GDM1 (cell line): Measurements from ENCODE around the gene LSAMP.

Experiments
- DNase-seq: peaks from one replicate; lab custom pipeline; 2025; lab: John Stamatoyannopoulos, UW

LSAMP gene

DNA sequence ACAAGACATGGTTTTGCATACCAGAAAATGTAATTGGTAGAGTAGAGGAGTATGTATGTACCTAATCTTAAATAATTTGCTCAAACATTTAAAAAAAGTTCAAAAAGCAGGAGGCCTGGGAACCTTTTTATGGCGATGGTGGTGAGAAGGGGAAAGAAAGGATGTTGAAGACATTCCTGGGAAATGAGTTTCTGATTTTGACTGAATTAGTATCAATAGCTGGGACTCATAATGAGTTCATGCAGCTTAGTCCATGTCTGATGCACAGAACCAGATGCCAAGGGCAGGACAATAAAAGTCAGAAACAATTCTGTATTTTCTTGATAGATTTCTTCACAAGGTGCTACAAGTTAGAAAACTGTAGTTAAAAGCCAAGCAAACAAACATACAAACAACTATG is 426.6 kb downstream of the LSAMP start:
- DNase-seq, result no peak

DNA sequence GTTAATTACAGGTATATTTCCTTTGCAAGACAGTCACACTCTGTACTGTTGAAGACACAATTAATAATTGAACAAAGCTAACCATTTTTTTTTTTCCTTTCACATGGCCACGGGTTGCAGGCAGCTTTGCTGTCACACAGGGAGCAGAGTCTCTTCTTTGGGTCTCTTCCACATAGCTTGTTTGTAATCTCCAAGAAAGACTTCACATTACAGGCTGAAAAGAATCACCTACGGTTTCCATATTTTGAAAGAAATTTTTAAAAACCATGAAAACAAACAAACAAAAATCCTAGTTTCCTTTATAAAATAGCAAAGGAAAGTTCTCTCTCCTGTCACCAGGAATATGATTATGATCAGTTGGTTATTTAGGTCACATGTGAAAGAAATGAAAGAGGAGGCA is 429.4 kb downstream of the LSAMP start:
- no peak for DNase-seq

DNA sequence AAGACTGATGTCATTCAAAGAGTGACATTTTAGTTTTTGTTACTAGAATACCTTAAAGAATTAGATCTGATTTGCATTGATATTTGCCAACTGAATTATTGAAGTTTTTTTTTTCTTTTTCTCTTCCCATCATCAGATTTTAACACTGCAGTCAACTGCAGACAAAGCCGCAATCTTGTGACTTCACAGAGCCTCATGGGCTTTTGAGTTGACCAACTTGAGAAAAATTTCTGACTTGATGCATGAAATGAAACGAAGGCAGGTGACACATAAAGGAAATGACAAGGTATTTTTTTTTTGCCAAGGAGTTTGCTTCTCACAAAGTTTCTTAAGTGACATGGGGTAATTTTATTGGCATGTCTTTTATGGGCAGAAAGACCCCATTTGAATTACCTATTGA is 438.3 kb downstream of the LSAMP start:
- DNase-seq, result no peak

DNA sequence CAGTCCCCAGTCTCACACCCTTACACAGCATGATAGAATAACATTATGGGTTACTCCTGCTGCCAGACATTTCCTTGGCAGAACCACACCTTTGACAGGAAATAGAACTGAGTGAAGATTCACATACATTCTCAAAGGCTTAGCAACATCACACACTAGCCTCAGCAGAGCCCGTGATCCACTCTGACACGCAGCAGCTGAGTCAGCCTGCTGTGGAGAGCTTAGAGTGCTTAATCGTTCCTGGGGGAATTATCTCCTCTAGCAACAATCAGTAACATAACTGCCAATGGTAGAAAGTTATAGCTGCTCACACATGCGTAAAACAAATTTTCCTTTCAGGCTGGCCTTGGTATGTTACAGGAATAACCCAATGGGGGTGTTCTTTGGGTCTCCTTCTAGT is 439.9 kb downstream of the LSAMP start:
- no peak for DNase-seq

DNA sequence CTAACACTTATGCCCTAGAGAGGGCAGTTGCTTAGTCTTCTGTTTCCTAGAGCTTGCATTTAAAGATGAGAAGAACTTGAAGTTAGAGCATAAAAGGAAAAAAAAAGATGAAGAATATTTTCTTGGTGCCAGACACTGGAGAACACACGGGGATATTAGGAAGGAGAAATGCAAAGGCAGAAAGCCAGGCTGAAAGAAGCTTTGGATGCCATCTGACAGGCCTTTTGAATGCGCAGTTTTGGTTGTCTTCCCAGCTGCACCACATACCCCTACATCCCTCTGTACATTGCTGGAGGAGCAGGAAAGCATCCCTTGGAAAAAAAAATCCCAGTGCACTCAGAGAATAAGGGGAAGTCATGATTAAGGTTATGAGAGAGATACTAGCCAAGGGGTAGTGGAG is 443.1 kb downstream of the LSAMP start:
- no peak for DNase-seq

DNA sequence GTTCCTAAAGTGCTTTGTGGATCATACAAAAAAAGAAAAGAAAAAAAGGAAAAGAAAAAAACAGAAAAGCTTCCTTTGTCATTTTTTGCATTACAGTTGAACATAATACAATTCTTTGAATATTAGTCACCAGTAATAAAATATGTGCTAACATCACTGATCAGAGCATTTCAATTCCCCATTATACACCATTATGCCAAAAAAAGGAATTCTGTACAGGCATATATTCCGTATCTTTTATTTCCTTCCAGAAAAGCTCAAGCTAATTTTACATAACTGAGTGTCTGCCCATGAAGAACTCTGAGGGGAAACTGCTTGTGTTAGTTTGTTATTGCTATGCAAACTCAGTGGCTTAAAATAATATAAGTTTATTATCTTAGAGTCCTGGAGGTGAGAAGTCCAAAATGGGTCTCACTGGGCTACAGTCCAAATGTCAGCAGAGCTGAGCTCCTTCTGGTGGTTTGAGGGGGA is 444.1 kb downstream of the LSAMP start:
- DNase-seq, result no peak

DNA sequence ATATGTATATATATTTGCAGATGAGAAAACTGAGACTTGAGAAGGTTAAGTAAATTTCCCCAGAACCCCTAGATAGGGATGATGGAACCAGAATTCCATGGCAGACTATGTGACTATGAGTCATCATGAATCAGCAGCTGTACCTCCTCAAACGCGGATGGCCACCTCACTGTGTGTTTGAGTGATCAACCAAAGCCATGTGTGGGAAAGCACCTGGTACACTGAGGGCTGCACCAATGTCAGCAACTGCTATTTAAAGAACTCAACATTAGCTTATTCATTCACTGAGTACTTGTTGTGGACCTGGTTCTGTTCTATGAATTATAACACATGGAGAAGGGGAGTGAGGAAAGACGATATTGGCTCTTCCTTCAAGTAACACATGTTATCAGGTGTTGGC is 445.0 kb downstream of the LSAMP start:
- DNase-seq, result no peak

DNA sequence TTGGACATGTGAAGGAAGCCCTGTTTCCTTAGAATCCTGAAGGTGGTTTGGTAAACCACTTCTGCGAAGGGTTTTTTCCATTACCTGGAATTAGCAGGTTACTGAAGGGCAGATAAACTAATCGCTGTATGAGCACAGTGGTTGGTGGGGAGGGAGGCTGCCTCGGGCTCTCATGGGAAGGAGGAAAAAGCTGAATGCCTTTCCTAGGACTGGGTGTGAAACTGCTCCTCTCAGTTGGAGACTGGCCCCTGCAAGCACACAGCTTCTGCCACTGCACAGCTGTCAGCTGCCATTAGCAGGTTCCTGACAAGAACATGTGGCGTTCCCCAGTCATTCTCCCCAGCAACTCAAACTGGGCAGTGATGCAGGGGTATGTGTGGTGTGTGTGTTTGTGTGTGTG is 445.7 kb downstream of the LSAMP start:
- DNase-seq, result no peak

DNA sequence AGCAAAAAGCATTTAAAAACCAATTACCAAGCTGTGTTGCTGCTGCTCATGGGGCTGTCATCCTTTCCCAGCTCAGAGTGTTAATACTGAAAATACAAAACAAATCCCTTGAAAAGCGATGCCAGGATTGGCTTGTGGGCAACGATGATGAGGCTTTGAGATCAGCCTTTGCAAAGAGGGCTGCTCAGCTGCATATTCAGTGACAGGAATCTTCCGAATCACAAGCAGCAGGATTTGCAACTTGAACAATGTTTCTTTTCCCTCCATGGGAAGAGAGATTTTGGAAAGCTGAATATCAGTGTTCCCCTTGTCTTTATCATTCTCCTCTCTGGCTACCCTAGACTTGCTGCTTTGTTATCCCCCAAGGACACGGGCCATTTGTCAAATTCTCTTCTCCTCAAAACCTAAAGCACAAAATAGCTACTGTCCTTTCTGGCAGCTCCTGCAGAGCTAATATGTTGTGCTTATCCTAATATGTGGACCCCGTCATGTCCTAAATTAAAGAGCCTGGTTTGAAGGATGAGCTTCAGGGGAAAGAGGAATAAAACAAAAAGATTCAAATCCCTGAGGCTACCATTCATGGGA is 446.2 kb downstream of the LSAMP start:
- no peak for DNase-seq

DNA sequence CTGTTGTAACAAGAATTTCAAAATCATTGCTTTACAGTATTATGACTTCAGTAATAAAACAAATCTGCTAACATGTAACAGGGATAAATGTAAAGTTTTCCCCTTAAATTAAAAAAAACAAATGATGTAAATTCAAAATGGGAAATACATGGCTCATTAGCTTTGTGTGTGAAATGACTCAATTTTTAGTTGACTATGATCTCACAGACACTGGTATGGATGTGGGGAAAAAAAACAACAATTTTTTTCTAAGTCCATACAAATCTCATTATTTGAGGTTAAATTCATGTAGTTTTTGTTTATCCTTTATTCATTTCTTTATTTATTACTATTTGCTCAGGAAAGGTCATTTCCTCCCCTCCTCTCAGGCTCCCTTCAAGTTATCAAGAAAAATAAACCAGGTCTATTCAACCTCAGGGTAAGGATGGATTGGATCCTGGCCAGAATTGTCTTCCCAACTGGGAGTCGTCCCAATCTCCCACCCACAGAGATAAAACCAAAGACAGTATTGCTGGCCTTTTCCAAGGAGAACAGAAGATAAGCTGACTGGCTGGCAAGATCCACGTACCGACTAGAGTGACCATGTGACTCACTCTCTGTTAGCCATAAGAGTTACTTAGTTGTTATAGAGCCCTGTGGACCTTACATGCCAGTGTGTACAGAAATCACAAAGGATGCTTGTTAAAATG is 448.7 kb downstream of the LSAMP start:
- no peak for DNase-seq

DNA sequence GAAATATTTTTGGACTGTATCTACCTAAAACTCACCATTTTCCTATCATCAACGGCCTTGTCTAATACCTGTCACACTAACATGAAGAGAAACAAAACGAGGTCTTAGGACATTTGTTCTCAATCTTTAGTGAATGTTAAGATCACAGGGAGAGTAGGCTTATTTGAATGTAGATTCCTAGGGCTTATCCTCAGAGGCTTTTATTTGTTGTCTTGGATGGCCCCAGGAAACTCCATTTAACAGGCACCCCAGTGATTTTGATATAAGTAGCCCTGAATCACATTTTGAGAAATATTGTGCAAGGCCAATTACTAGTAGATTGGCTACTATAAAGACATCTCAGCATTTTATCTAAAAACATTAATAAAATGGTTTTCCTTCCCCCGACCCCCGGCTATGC is 454.6 kb downstream of the LSAMP start:
- no peak for DNase-seq

DNA sequence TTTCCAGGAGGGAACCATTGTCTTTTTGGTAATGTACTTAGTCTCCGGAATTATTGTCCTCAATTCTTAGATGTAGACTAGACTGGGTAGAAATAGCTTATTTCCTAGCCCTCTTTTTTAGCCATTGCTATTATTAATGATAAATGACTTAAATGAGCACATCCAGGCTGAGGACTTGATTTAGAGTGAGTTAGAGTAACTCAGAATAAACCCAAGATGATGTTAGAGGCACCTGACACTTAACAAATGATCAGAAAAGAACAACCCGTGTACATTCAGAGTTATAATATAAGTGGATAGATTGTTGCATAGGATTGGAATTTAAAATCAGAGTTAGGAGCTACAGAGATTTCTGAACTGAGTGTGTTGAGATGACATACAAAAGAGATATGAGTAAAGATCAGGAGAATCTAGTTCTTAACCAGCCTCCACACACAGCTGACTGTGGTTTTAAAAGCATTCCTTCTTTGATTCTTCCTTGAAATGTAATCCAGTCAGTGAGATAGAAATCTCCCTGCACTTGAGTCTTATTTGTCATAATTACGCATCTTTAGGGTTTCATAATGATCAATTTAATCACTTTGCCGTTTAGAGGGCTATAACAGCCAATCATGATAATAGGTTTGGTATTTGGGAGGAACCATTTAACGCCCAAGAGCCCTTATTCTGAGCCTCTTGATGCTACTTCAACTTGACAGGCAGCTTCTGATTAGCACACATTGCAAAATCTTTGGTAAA is 455.4 kb downstream of the LSAMP start:
- no peak for DNase-seq

DNA sequence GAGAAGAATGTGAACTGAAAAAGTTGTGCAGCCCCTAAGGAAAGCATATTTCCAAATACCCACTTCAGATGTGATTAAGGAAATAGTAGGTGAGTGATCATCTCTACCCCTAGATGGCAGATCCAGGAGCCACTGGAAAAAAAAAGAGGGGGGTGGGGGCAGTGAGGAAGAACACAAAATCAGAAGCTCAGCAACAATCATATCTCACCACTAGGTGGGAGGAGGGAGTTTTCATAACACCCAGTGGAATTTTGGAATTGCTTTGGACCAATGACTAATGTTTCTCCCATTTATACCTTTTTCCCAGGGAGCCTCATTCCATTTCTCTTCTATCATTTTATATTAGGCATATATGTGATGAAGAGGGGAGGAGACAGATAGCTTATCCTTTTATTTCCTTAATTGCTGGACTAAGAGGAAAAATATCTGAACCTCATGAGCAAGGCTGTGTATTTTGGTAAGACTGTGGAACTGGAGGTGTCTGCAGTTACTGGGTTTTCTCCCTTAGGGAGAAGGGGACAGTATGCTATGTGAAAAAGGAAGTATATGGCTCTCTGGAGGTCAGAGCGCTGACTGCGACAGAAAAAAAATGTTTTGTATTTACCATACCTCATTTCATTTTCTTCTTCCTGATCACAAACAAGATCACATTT is 458.6 kb downstream of the LSAMP start:
- no peak for DNase-seq

DNA sequence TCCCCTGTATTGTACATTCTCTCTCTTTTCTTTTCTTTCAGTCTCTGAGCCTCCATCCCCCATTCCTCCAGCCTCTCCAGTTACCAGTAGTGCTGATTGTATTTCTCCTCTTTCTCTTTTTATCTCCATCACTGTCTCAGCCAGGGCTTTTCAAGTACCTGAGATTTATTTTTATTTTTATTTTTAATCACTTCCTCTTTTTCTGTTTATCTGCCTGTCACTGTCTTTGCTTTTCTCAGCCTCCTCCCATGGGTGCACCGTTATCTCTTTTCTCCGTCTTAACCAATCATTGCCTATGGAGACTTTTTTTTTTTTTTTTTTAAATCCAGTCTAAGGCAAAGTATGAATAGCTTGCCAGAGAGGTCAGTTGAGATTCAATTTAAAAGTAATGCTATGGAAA is 462.7 kb downstream of the LSAMP start:
- DNase-seq, result no peak

DNA sequence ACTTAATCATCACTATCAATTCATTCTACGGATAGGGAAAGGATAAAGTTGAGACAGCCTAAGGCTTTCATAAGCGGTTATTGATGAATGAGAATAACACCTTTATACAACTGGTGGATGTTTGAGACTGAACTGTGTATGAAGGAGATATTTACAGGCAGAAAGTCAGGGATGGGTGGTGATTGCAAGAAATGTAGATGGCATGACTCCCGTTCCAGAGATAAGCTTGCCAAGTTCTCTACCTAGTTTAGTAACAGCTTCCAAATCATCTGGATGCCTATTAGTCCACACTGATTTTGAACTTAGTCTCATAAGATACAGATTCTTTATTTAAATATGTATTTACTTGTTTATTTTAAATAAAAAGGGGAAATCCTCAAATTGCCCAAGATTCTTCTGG is 463.2 kb downstream of the LSAMP start:
- no peak for DNase-seq

DNA sequence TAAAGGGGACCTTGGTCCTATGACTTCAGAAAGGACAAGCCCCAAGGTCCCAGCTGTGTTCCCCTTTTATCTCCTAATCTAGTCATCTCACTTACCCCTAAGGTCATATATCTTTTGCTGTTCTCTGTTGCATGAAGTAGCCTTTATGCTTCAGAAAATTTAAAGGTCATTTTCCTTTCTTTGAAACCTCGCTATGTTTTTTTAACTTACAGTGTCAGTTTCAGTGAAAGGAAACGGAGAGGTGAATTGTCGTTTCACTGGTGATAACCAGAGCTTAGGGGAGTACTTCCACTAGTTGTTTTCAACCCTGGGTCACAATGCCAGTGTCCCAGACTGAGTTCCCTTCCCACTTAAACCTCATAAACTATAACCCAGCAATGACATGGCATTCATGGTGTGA is 464.6 kb downstream of the LSAMP start:
- no peak for DNase-seq

DNA sequence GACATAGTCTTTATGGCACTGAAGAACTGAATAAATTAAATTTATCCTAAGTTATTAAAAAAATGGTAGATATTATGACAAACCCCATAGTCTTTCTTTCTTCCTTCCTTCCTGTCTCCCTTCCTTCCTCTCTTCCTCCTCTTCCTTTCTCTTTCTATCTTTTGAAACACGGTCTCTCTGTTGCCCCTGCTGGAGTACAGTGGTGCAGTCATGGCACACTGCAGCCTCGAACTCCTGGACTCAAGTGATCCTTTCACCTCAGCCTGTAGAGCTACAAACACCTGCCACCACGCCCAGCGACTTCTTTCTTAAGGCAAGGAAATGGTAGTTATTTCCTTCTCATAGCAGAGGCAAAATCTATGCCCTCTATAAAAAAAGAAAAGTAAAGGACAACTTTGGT is 467.4 kb downstream of the LSAMP start:
- no peak for DNase-seq

DNA sequence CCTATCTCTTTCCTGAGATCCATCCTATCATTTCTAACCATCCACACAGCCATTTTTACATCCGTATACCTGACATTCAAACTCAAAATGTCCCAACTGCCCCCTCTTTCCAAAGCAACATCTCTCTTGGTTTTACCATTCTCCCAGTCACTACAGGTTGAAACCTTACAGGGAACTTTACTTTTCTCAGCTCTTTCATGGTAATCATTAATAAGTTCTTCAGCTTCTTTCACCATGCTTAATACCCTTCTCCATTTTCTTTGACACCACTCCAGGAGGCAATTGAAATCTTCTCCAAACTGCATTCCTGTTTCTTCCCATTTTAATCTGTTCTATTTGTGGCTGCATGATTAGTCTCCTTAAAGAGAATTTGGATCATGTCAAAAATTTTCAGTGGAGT is 469.5 kb downstream of the LSAMP start:
- DNase-seq, result no peak

DNA sequence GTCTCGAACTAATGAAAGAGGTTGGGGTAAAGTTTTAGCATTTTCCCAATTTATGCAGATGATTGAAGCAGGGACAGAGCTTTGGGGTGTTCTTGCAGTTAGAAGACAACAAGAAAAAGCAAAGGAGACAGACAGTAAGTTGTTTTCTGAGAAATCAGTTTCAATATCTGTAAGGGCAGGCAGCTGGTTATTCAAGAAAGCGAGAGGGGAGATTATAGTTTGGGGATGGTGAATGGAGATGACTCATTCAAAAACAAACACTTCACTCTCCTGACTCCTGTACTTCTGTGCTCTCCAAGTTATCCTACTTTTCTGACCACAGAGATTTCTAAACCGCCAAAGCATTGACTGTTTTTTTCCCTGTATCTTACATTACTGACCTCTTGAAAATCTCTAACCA is 469.9 kb downstream of the LSAMP start:
- DNase-seq, result no peak

DNA sequence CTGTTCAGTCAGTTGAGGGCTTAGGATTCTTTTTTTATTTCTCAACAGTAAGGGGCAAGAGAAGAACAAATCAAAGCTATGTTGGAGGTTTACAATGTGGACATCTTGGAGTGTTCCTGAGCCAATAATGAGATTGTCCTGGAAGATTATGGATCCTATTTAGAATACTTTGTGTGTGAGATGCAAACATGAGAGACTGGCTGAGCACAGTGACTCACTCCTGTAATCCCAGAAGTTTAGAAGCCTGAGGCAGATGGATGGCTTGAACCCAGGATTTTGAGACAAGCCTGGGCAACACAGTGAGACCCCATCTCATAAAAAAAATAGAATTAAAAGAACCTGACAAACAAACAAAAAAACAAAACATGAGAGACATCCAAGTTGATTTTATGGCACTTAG is 470.3 kb downstream of the LSAMP start:
- DNase-seq, result no peak

DNA sequence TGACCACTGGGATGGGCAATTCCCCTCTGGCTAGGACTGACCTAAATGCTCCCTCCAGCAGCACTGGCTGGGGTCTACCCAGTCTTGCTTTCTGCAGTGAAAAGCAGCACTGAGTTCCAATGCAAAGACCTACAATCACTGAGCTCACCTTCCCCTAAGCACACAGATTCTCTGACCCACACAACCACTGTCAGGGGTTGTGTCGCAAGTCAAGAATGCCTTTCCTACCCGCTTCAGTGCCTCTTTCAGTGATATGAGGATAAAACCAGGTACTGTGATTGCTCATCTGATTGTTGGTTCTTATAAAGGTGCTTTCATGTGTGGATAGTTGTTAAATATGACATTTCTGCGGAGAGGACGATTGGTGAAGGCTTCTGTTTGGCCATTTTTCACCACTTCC is 476.4 kb downstream of the LSAMP start:
- DNase-seq, result no peak

DNA sequence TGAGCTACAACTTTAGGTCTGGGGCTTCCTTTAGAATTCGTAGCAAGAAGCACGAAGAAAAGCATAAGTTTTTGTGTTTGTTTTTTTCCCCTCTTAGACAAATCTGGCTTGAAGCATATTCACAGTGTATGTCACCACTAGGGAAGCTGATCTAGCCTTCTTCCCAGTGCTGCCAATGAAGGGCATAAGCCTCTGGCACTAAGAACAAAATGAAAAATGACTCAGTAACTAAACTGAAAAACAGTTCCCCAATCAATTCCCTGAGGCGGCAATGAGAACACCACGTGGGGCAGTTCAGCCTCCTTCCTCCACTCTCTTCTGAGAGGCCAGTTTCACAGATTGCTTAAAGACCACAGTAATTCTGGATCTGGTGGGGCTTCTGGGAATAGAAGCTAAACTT is 483.9 kb downstream of the LSAMP start:
- no peak for DNase-seq

DNA sequence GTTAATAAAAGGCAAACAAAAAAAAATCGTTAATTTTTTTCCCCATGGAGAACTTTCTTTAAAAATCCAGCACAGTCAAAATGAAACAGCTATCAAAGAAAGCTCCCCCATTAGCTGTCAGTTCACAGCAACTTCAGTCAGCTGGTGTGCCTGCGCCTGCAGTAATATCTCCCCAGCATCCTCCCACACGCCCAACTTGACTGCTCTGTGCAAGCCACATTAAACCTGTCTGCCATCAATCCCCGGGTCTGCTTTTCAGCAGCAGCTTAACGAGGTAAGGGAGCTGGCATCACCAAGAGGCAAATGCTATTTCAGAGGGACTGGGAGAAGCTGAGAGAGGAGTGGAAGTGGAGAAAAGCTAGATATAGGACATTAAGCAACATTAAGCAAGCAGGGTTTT is 484.5 kb downstream of the LSAMP start:
- DNase-seq, result no peak
